Measurements from ENCODE around the gene YWHAQ.

GRCh38 chr2:9552219-9553178 lies 78.3 kb downstream of the YWHAQ start:
- TF ChIP-seq CTCF (IDR thresholded peaks at IDR 0.05) (no peak), EZH2 (IDR thresholded peaks at IDR 0.05; ENCODE audit: borderline replicate concordance, insufficient read depth, low read depth, low read length, poor library complexity, severe bottlenecking) (no peak)

Measured in B cell (primary cell).